ENCODE results near the gene TNFRSF21. TPM values are rescaled to one million over a fixed set of nuclear protein-coding genes. Genes with fewer than 3 reads are reported as not detected.
"Not testable (repeated sequence)": the region's sequence is repeated elsewhere in the genome, so short reads cannot be mapped to it uniquely, and the experiment has no call there.

TNFRSF21 gene
- total RNA-seq, 1 experiment from 2014 or later: 47.3 TPM

- Mint-ChIP-seq H3K9me3 (peaks cover 11% of the 10 kb centered on the region), H3K4me1 (peaks cover 59% of the 10 kb centered on the region), H3K36me3 (peaks cover 22% of the 10 kb centered on the region)
- ATAC-seq; H3K27ac Mint-ChIP-seq; CTCF ChIA-PET; H3K27me3 Mint-ChIP-seq (ENCODE audit: low read depth); DNase-seq (ENCODE audit: low spot score); H3K4me3 Mint-ChIP-seq; POLR2A ChIA-PET: not testable (repeated sequence)
Observed at GRCh38 chr6:47228093-47228492, 81.6 kb downstream of the TNFRSF21 start.

DNA sequence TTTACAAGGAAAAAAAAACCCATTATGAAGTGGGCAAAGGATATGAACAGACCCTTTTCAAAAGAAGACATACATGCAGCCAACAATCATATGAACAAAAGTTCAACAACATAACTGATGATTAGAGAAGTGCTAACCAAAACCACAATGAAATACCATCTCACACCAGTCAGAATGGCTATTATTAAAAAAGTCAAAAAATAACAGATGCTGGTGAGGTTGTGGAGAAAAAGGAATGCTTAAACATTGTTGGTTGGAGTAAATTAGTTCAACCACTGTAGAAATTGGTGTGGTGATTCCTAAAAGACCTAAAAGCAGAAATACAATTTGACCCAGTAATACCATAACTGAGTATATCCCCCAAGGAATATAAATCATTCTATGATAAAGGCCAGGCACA is 86.5 kb downstream of the TNFRSF21 start:
- H3K9me3 Mint-ChIP-seq: peaks cover 17% of the 10 kb centered on the region

GRCh38 chr6:47221565-47221964 is 88.1 kb downstream of the TNFRSF21 start:
- Mint-ChIP-seq H3K27me3 (ENCODE audit: low read depth) (no peaks in the 10 kb centered on the region), H3K4me1 (peaks cover 29% of the 10 kb centered on the region), H3K27ac (peak overlapping the region; percentile 83), H3K9me3 (peaks cover 16% of the 10 kb centered on the region), H3K4me3 (peak overlapping the region; percentile 37; the same call in 1 of the 2 replicates), H3K36me3 (peaks cover 13% of the 10 kb centered on the region)
- CTCF ChIA-PET: no interaction called here
- DNase-seq (ENCODE audit: low spot score) (peak; percentile 75), ATAC-seq (peak; percentile 89)
- no peak for TF ChIP-seq E2F4 (CRISPR knock-in tag; IDR thresholded peaks at IDR 0.05; ENCODE audit: borderline replicate concordance, low read depth)
- TF ChIP-seq, protein P1, sequence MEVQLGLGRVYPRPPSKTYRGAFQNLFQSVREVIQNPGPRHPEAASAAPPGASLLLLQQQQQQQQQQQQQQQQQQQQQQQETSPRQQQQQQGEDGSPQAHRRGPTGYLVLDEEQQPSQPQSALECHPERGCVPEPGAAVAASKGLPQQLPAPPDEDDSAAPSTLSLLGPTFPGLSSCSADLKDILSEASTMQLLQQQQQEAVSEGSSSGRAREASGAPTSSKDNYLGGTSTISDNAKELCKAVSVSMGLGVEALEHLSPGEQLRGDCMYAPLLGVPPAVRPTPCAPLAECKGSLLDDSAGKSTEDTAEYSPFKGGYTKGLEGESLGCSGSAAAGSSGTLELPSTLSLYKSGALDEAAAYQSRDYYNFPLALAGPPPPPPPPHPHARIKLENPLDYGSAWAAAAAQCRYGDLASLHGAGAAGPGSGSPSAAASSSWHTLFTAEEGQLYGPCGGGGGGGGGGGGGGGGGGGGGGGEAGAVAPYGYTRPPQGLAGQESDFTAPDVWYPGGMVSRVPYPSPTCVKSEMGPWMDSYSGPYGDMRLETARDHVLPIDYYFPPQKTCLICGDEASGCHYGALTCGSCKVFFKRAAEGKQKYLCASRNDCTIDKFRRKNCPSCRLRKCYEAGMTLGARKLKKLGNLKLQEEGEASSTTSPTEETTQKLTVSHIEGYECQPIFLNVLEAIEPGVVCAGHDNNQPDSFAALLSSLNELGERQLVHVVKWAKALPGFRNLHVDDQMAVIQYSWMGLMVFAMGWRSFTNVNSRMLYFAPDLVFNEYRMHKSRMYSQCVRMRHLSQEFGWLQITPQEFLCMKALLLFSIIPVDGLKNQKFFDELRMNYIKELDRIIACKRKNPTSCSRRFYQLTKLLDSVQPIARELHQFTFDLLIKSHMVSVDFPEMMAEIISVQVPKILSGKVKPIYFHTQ (CRISPR knock-in tag; IDR thresholded peaks at IDR 0.05): no peak
- TF ChIP-seq TCF7 (CRISPR knock-in tag; IDR thresholded peaks at IDR 0.05; ENCODE audit: low read depth): no peak
- TF ChIP-seq, protein P2, sequence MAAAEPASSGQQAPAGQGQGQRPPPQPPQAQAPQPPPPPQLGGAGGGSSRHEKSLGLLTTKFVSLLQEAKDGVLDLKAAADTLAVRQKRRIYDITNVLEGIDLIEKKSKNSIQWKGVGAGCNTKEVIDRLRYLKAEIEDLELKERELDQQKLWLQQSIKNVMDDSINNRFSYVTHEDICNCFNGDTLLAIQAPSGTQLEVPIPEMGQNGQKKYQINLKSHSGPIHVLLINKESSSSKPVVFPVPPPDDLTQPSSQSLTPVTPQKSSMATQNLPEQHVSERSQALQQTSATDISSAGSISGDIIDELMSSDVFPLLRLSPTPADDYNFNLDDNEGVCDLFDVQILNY (CRISPR knock-in tag; IDR thresholded peaks at IDR 0.05): no peak
- no peak for TF ChIP-seq ZNF232 (CRISPR knock-in tag; IDR thresholded peaks at IDR 0.05)
- TF ChIP-seq NFATC4 (CRISPR knock-in tag; IDR thresholded peaks at IDR 0.05): no peak
- no peak for TF ChIP-seq ZNF396 (CRISPR knock-in tag; IDR thresholded peaks at IDR 0.05; ENCODE audit: borderline replicate concordance)
- TF ChIP-seq, protein P3, sequence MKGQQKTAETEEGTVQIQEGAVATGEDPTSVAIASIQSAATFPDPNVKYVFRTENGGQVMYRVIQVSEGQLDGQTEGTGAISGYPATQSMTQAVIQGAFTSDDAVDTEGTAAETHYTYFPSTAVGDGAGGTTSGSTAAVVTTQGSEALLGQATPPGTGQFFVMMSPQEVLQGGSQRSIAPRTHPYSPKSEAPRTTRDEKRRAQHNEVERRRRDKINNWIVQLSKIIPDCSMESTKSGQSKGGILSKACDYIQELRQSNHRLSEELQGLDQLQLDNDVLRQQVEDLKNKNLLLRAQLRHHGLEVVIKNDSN (CRISPR knock-in tag; IDR thresholded peaks at IDR 0.05): 0 out of 2 replicates have a peak, but pooled peaks have one; percentile 21
- no peak for TF ChIP-seq PRDM15 (CRISPR knock-in tag; IDR thresholded peaks at IDR 0.05)
- peak; percentile 52; the same call in 1 of the 2 replicates for TF ChIP-seq USF2 (CRISPR knock-in tag; IDR thresholded peaks at IDR 0.05)
- no peak for TF ChIP-seq JUN (CRISPR knock-in tag; IDR thresholded peaks at IDR 0.05)
- TF ChIP-seq SOX15 (CRISPR knock-in tag; IDR thresholded peaks at IDR 0.05): no peak
- no peak for TF ChIP-seq TEAD1 (CRISPR knock-in tag; IDR thresholded peaks at IDR 0.05)
- POLR2A ChIA-PET: interaction anchor here (0.5 to 0.8 kb wide), 2 partner anchors 87 to 166 kb away, joined by 3 read pairs; no protein-coding TSS in a partner anchor

More for the DNA sequence above, 86.5 kb downstream of the TNFRSF21 start:
- POLR2A ChIA-PET; ATAC-seq; DNase-seq (ENCODE audit: low spot score); CTCF ChIA-PET; H3K4me3 Mint-ChIP-seq; H3K27me3 Mint-ChIP-seq (ENCODE audit: low read depth): not testable (repeated sequence)
- H3K27ac Mint-ChIP-seq: 0 out of 2 replicates have a peak overlapping the region, but pooled peaks have one; percentile 11
- H3K4me1 Mint-ChIP-seq: peaks cover 35% of the 10 kb centered on the region
- H3K36me3 Mint-ChIP-seq: peaks cover 16% of the 10 kb centered on the region

All from WTC11 (cell line).